Mammary microvascular endothelial cell (primary cell): Measurements from ENCODE around the gene EFHC2. TPM values are rescaled to one million over a fixed set of nuclear protein-coding genes. Genes with fewer than 3 reads are reported as not detected.

ENCODE experiments used
- total RNA-seq: library from RNA; depleted of rRNA; stranded (reverse); fragments of >200 nt; gene quantifications from 2 replicates; pipeline ENCODE4 v1.2.3, GENCODE V29; 2015

Gene EFHC2, protein sequence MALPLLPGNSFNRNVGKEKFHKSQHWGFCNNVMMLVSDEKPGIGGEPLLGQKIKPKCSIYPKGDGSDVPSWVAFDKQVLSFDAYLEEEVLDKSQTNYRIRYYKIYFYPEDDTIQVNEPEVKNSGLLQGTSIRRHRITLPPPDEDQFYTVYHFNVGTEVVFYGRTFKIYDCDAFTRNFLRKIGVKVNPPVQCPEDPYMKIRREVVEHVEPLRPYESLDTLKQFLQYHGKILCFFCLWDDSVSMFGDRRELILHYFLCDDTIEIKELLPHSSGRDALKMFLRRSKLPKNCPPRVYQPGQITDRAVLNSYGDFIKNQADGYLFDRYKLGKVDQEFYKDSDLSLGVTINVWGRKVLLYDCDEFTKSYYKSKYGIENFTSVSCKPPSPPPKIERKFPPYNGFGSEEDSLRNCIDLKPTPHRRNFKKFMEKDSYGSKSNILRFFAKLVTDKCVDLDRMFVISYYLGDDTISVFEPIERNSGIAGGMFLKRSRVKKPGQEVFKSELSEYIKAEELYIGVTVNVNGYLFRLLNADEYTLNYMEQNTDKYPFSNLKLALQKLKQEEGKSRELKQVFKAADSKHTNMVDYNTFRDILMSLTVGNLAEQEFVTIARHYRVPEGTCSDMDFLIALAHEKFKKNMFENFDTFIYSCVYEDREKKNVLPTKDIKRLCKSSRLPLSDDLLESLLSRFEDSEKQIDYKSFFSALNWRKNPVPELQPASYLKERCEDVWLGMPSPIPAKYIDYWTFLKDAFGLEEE
- total RNA-seq, result not detected in 2 replicates

GRCh38 chrX:44343412-44344141 lies at the start of gene EFHC2:
EFHC2 (minus strand) TSS chrX:44343672; CDS start chrX:44343588, 84 bp downstream.

Other genes starting within 250 kb of the EFHC2 start
- 14.2 and 16.5 TPM in 2 replicates for gene FUNDC1, start 199.2 kb upstream of the EFHC2 start, total RNA-seq